GM18499 (cell line): ENCODE results near the gene ZGPAT.

Source experiments
- ATAC-seq: cut with Tn5 transposase; IDR thresholded peaks from one replicate; pipeline ENCODE4 v1.9.1; 2021; ENCODE audit warnings: moderate number of reproducible peaks; ENCODE audit not compliant: insufficient read depth, unreplicated experiment

Gene ZGPAT

GRCh38 chr20:63742381-63743024 lies 34.7 kb downstream of the ZGPAT start:
- ATAC-seq: no peak

GRCh38 chr20:63743210-63743970 lies 35.6 kb downstream of the ZGPAT start:
- ATAC-seq: no peak

GRCh38 chr20:63744158-63744557 lies 36.3 kb downstream of the ZGPAT start:
- ATAC-seq: no peak

- no peak for ATAC-seq
These were observed 37.0 kb downstream of the ZGPAT start for GRCh38 chr20:63744574-63745423.

- ATAC-seq: no peak
These were observed 37.6 kb downstream of the ZGPAT start for GRCh38 chr20:63745424-63745805.

- no peak for ATAC-seq
These were observed 38.3 kb downstream of the ZGPAT start for GRCh38 chr20:63745961-63746731.

GRCh38 chr20:63746751-63747315 lies 39.0 kb downstream of the ZGPAT start:
- ATAC-seq: no peak

- no peak for ATAC-seq
These were observed 39.8 kb downstream of the ZGPAT start for GRCh38 chr20:63747622-63748069.

GRCh38 chr20:63748070-63748933 lies 40.5 kb downstream of the ZGPAT start:
- ATAC-seq: no peak

- ATAC-seq: no peak
These were observed 41.1 kb downstream of the ZGPAT start for GRCh38 chr20:63748934-63749270.

- ATAC-seq: no peak
These were observed 42.0 kb downstream of the ZGPAT start for GRCh38 chr20:63749597-63750508.

- ATAC-seq: no peak
These were observed 43.1 kb downstream of the ZGPAT start for GRCh38 chr20:63750807-63751470.

GRCh38 chr20:63751471-63752271 lies 43.8 kb downstream of the ZGPAT start:
- no peak for ATAC-seq

GRCh38 chr20:63752411-63753101 lies 44.7 kb downstream of the ZGPAT start:
- ATAC-seq: no peak

GRCh38 chr20:63753381-63753780 lies 45.5 kb downstream of the ZGPAT start:
- ATAC-seq: no peak

GRCh38 chr20:63754008-63754407 lies 46.2 kb downstream of the ZGPAT start:
- no peak for ATAC-seq
